SK-N-MC (cell line): ENCODE data around the gene EVI2B.

Experiments
- EZH2 ChIP-seq: fragments of 200-600 bp; sonication (generic); IDR thresholded peaks from one replicate; pipeline ENCODE4 v1.6.1; 2017; ENCODE audit warnings: antibody characterized with exemption
- FOXP2 ChIP-seq: optimal IDR thresholded peaks from 2 replicates; pipeline ENCODE3; 2011; ENCODE audit warnings: mild to moderate bottlenecking, moderate library complexity; ENCODE audit not compliant: insufficient read depth; ENCODE audit errors: extremely low read length, control extremely low read depth
- POLR2AphosphoS5 ChIP-seq: IDR thresholded peaks from 2 replicates; pipeline ENCODE4 v1.6.1; 2012; ENCODE audit warnings: mild to moderate bottlenecking, low read depth, low read length, borderline replicate concordance

GRCh38 chr17:31299624-31300023 lies 14.2 kb downstream of the EVI2B start:
- TF ChIP-seq EZH2 (no peak), POLR2AphosphoS5 (no peak), FOXP2 (no peak)
